GM19193 (cell line): ENCODE measurements around the gene KATNAL2.

Experiments used
- POLR2A ChIP-seq: IDR thresholded peaks from 4 replicates; pipeline ENCODE4 v1.6.1; 2011; ENCODE audit not compliant: insufficient read depth, insufficient read length; ENCODE audit errors: extremely low read depth

The KATNAL2 gene, protein sequence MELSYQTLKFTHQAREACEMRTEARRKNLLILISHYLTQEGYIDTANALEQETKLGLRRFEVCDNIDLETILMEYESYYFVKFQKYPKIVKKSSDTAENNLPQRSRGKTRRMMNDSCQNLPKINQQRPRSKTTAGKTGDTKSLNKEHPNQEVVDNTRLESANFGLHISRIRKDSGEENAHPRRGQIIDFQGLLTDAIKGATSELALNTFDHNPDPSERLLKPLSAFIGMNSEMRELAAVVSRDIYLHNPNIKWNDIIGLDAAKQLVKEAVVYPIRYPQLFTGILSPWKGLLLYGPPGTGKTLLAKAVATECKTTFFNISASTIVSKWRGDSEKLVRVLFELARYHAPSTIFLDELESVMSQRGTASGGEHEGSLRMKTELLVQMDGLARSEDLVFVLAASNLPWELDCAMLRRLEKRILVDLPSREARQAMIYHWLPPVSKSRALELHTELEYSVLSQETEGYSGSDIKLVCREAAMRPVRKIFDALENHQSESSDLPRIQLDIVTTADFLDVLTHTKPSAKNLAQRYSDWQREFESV

DNA sequence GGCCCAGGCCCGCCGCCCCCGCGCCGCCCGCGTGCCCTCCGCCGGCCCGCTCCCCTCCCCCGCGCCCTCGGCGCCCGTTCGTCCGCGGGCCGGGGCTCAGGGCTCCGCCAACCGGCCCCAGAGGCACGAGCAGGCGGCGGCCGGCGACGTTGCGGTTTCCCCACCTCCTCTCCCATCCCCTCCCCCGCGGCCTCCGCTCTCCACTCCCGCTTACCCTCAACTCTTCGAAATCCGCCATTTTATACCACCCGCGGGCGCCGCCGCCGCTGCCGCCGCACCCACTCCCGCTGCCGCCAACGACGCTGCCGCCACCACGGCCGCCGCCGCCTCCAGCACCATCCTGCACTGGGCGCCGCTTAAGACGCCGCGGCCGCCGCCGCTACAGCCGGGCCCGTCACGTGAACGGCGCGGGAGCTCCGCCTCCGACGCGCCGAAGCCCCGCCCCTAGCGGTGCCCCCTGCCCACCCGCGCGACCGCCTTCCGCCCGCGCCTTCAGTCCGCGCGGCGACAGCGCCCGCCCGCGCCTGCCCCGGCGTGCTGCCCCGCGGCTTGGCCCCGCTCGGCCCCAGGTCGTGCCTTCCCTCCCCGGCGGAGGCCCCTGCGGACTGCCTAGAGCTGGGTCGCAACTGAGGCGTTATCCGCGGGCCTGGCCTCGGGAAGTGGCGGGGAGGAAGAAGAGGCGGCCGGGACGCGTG is at the start of gene KATNAL2, which contains the start of gene PIAS2:
Gene KATNAL2 (plus strand): TSS at position 495 of the 695 bp plus-strand sequence. CDS start 29,271 bp downstream, outside the sequence.
Gene PIAS2 (minus strand): TSS at position 400 of the 695 bp plus-strand sequence. CDS start 162 bp downstream, at position 238.
- peak; percentile 96 for TF ChIP-seq POLR2A

DNA sequence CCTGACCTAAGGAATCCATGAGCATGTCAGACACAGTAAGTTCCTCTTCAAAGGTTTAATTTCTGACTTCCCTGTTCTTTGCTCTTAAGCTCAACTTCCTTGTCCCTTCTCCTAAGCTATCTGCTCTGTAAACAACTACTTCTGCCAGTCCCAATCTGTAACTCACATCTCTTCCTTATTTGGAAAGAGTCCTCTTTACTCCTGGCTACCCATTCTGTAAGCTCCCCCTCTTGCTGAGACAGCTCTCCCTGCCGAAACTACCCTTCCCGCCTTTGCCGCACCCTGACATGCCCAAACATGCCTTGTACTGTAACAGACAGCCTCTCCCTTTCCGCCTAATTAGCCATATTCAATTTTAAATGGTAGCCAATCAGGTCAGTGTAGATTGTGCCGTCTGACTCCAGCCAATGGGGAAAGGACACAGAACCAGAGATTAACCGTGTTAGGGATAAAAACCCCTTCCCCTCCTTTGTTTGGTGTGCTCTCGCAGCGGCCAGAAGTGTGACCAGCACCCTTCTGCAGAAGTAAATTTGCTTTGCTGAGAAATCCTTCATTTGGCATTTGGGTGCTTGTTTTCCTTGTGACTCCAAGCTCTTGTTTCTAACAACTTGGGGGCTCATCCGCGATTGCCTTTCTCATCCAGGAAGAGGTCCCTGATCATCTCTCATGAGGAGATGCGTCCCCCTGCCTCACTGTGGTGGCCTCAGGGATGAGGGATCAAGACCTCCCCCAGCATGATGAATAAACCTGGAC is 49.1 kb upstream of the KATNAL2 start:
- no peak for TF ChIP-seq POLR2A

DNA sequence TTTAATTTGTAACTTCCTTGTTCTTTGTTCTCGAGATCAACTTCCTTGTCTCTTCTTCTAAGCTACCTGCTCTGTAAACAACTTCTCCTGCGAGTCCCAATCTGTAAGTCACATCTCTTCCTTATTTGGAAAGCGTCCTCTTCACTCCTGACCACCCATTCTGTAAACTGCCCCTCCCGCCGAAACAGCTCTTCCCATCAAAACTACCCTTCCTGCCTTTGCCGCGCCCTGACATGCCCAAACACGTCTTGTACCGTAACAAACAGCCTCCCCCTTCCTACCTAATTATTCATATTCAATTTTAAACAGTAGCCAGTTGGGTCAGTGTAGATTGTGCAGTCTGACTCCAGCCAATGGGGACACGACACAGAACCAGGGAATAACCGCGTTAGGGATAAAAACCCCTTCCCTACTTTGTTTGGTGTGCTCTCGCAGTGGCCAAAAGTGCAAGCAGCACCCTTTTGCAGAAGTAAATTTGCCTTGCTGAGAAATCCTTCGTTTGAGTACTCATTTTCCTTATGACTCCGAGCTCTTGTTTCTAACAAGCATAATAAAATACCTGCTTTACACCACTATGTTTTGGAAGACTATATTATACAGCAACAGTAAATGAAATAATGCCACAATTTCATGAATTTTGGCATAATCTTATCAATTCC is 39.9 kb upstream of the KATNAL2 start:
- no peak for TF ChIP-seq POLR2A

DNA sequence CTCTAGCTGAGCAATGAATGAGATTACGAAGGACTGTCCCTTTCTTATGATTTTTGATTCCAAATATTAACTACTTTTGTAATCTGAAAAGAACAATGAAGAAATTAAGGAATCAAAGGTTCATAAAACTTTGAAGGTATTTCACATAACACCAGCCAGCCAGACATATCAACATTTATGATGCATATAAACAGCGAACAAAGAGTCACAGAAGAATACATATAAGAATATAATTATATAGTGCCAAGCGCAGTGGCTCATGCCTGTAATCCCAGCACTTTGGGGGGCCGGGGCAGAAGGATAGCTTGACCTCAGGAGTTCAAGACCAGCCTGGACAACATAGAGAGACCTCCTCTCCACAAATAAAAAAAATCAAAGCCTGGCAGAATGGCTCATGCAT is 34.2 kb upstream of the KATNAL2 start:
- no peak for TF ChIP-seq POLR2A

DNA sequence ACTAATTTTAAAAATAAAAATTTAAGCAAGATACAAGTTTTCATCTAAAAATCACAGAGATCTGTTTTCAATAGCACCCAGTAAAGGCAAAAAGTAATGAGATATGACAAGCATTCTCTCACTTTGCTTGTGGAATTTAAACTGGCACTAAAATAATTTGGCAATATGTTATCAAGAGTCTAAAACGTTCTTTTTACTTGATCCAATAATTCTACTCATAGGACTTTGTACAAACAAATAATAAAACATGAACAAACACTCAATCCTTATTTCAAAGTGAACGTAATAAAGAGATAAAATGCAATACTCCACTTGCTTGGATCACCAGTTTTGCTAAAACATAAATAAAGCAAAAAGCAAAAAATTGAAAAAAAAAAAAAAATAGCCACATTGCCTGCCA is 30.5 kb upstream of the KATNAL2 start:
- TF ChIP-seq POLR2A = no peak

DNA sequence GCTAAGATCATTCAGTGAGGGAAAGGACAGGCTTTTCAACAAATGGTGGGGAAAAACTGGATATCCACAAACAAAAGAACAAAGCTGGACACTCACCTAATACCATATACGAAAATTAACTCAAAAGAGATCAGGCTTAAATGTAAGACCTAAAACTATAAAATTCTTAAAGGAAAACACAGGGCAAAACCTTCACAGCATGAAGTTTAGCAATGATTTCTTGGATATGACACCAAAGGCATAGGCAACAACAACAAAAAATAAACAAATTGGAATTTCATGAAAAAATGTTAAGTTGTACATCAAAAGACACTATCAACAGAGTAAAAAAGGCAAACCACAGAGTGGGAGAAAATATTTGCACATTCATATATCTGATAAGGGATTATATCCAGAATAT is 28.4 kb upstream of the KATNAL2 start:
- no peak for TF ChIP-seq POLR2A

DNA sequence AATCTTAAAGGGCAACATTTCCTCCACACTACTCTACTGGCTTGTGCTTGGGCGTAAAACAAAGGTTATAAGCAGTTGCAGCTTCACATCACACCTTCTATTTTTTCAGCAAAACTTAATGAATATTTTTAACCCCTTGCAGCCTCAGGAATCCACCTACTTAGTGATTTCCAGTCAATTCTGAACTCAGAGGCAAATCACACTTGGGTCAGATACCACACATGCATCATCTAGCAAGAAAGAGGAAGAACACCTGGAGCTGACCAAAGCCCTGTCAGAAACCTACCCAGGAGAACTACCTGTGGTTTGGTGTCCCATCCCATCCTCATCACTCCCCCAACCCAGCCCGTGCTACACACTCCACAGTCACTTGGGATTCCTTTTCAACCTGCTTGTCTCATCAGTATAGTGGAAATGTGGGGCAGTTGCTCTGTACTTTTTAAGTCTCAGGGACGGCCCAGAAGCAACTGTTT is 25.6 kb upstream of the KATNAL2 start:
- TF ChIP-seq POLR2A = no peak

DNA sequence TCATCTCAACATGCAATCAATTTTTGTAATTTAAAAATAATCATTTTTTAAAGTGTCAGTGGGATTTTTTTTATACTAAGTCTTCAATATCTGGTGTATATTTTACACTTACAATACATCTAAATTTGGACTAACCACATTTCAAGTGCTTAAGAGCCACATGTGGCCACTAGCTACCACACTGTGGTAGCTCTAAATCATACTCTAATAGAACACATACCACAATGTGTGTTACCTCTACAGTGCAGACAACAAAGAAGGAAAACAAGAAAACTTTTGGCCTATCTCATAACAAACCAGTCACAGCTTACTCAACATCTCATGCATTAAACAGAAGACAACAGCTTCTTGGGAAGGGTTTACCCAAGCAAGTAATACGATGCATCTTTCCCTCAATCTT is 24.6 kb upstream of the KATNAL2 start:
- no peak for TF ChIP-seq POLR2A

DNA sequence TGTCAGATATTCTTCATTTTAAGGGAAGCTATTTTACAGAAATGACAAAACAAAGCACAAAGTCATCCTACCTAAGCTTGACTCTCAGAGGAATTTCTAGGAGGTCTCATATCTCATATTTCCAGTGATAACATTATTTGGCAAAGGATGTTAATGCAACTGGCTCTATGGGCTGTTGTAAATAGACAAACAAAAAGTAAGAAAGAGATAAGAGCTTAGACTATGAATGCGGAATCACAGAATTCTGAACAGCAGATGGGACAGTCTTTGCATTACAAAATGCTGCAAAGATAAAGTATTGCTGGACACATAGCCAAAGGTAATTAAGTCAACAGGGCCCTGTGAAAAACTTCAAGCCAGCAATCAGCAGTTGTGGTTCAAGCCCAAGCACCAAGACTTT is 24.0 kb upstream of the KATNAL2 start:
- TF ChIP-seq POLR2A = no peak

DNA sequence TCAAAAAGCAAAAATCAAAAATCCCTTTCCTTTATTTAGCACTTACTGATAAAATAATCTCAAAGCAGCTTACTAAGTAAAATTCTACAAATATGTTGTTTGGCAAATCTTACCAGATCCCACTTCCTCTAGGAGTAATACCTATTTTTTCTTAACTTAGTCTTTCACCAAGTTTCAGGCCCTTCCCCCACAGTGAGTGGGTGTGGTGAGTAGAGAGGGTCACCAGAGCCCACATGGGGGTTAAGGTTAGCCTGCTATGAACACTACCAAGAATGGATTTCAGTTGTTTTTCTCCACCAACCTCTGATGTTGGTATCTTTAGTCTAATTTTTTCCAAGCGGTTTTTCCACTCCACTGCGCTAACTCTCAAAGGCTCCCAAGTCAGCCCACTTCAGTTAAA is 23.3 kb upstream of the KATNAL2 start:
- no peak for TF ChIP-seq POLR2A

DNA sequence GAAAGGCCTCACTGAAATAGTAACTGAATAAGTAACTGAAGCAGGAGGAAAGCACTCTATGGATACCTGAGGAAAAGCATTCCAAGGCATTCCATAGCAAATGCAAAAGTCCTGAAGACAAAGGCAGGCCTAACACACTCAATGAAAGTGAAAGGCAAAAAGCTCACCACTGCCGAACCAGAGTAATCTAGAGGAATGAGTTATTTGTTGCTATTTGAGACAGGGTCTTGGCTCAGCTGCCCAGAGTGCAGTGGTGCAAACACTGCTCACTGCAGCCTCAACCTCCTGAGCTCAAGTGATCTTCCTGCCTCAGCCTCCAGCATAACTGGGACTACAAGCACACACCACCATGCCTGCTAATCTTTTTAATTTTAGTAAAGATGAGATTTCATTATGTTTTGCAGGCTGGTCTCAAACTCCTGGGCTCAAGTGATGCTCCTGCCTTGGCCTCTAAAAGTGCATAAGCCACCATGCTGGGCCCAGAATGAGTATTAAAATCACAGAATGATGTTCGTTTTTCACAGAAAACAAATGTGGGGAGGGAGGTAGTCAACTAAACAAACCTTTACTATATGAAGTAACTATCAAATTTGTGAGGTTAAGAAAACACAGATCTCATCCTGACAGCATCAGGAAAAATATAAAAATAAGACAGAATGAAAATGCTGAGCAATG is 18.0 kb upstream of the KATNAL2 start:
- no peak for TF ChIP-seq POLR2A

DNA sequence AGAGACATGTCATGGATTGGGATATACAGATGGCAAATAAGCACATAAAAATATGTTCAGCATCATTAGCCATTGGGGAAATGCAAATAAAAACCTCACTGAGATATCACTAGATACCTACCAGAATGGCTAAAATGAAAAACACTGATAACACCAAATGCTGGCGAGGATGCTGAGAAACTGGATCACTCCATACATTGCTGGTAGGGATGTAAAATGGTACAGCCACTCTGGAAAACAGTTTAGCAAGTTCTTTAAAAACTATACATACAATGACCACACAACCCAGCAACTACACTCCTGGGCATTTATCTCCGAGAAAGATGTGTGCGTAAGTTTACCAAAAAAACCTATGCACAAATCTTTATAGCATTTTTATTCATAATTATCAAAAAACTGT is 14.0 kb upstream of the KATNAL2 start:
- no peak for TF ChIP-seq POLR2A

DNA sequence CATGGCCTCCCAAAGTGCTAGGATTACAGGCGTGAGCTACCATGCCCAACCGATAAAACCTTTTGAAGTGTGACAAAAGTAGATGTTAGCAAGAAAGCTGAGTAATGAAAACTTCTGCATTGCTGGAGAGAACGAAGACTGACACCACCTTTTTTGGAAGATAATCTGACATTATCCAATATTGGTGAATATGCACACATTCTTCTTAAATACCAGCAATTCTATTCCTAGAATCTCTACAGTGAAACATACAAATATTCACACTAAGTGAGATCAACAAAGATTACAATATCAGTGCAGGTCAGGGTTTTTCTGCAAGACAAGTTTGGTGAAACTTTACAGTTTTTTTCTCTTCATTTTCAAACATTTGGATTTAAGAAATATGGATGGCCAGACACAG is 7.9 kb upstream of the KATNAL2 start:
- no peak for TF ChIP-seq POLR2A

DNA sequence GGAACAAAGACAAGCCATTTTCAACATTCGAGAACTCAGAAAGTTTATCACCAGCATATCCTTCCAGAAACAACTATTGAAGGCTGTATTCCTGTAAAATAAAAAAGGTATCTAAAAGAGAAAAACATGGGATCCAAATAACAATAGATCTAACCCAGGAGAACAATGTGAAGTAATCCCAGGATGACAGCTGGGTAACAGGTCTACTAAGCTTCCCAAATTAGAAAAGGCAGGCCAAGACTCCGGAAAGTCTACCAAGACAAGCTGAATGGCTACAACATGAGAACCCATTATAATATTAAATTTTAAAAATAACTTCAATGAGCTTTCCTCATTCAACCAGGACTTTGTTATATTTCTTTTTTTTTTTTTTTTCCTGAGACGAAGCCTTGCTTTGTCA is 6.5 kb upstream of the KATNAL2 start:
- TF ChIP-seq POLR2A = no peak
